ENCODE results near the gene TSACC.

Gene TSACC

GRCh38 chr1:156303241-156303640 is 35.1 kb upstream of the TSACC start:
- TF ChIP-seq CTCF (IDR thresholded peaks at IDR 0.05; ENCODE audit: low read length) (no peak), EZH2phosphoT487 (IDR thresholded peaks at IDR 0.05; ENCODE audit: low read length) (no peak), EZH2 (optimal IDR thresholded peaks at IDR 0.05; ENCODE audit: low read depth, low read length) (no peak)
- H3K36me3 ChIP-seq (replicated peaks; ENCODE audit: insufficient read depth, low read length): peaks cover 7% of the 10 kb centered on the region; the same call in 1 of the 2 replicates

GRCh38 chr1:156305215-156305614 is 33.1 kb upstream of the TSACC start:
- Histone ChIP-seq H4K20me1 (ENCODE audit: insufficient read depth, low read length) (no peaks in the 10 kb centered on the region), H3K27me3 (replicated peaks; ENCODE audit: insufficient read depth, low read length) (no peaks in the 10 kb centered on the region), H2AFZ (ENCODE audit: low read length) (no peak overlapping the region), H3K4me1 (ENCODE audit: low read length) (no peaks in the 10 kb centered on the region), H3K9ac (ENCODE audit: low read length) (no peak overlapping the region), H3K9me3 (replicated peaks; ENCODE audit: insufficient read depth, low read length) (no peaks in the 10 kb centered on the region), H3F3A (ENCODE audit: insufficient read depth, low read length) (peaks cover 6% of the 10 kb centered on the region; the same call in 1 of the 2 replicates), H3K4me2 (ENCODE audit: low read depth, low read length) (no peak overlapping the region), H3K9me2 (replicated peaks; ENCODE audit: insufficient read depth, low read length) (no peaks in the 10 kb centered on the region), H3K36me3 (replicated peaks; ENCODE audit: insufficient read depth, low read length) (peaks cover 12% of the 10 kb centered on the region; the same call in 1 of the 2 replicates), H3K27ac (ENCODE audit: low read length) (no peak overlapping the region), H3K79me2 (ENCODE audit: low read length) (no peaks in the 10 kb centered on the region), H3K4me3 (ENCODE audit: low read length) (no peak overlapping the region)
- TF ChIP-seq CTCF (IDR thresholded peaks at IDR 0.05; ENCODE audit: low read length): no peak
- no peak for TF ChIP-seq EZH2 (optimal IDR thresholded peaks at IDR 0.05; ENCODE audit: low read depth, low read length)
- TF ChIP-seq EZH2phosphoT487 (IDR thresholded peaks at IDR 0.05; ENCODE audit: low read length): no peak
- DNase-seq: no peak

More at GRCh38 chr1:156303241-156303640, 35.1 kb upstream of the TSACC start:
- Histone ChIP-seq H4K20me1 (ENCODE audit: insufficient read depth, low read length) (no peaks in the 10 kb centered on the region), H3K9me2 (replicated peaks; ENCODE audit: insufficient read depth, low read length) (no peaks in the 10 kb centered on the region), H3K9me3 (replicated peaks; ENCODE audit: insufficient read depth, low read length) (no peaks in the 10 kb centered on the region), H3K4me1 (ENCODE audit: low read length) (no peaks in the 10 kb centered on the region), H2AFZ (ENCODE audit: low read length) (no peak overlapping the region), H3K27ac (ENCODE audit: low read length) (no peak overlapping the region), H3K79me2 (ENCODE audit: low read length) (no peaks in the 10 kb centered on the region), H3K4me2 (ENCODE audit: low read depth, low read length) (no peak overlapping the region), H3K9ac (ENCODE audit: low read length) (no peak overlapping the region), H3K4me3 (ENCODE audit: low read length) (no peak overlapping the region), H3K27me3 (replicated peaks; ENCODE audit: insufficient read depth, low read length) (no peaks in the 10 kb centered on the region), H3F3A (ENCODE audit: insufficient read depth, low read length) (no peaks in the 10 kb centered on the region)
- no peak for DNase-seq

GRCh38 chr1:156308078-156308477 is 30.2 kb upstream of the TSACC start:
- Histone ChIP-seq H2AFZ (ENCODE audit: low read length) (no peak overlapping the region), H3K27ac (ENCODE audit: low read length) (no peak overlapping the region), H3K79me2 (ENCODE audit: low read length) (peaks cover 5% of the 10 kb centered on the region; the same call in 1 of the 2 replicates), H3F3A (ENCODE audit: insufficient read depth, low read length) (peaks cover 6% of the 10 kb centered on the region; the same call in 1 of the 2 replicates), H3K9me2 (replicated peaks; ENCODE audit: insufficient read depth, low read length) (no peaks in the 10 kb centered on the region), H3K4me2 (ENCODE audit: low read depth, low read length) (no peak overlapping the region), H3K9me3 (replicated peaks; ENCODE audit: insufficient read depth, low read length) (no peaks in the 10 kb centered on the region), H3K4me1 (ENCODE audit: low read length) (no peaks in the 10 kb centered on the region), H3K4me3 (ENCODE audit: low read length) (no peak overlapping the region), H3K9ac (ENCODE audit: low read length) (no peak overlapping the region), H3K27me3 (replicated peaks; ENCODE audit: insufficient read depth, low read length) (no peaks in the 10 kb centered on the region), H4K20me1 (ENCODE audit: insufficient read depth, low read length) (no peaks in the 10 kb centered on the region), H3K36me3 (replicated peaks; ENCODE audit: insufficient read depth, low read length) (peaks cover 26% of the 10 kb centered on the region; the same call in 1 of the 2 replicates)
- TF ChIP-seq CTCF (IDR thresholded peaks at IDR 0.05; ENCODE audit: low read length) (no peak), EZH2 (optimal IDR thresholded peaks at IDR 0.05; ENCODE audit: low read depth, low read length) (no peak), EZH2phosphoT487 (IDR thresholded peaks at IDR 0.05; ENCODE audit: low read length) (no peak)
- no peak for DNase-seq
